T-helper 1 cell (primary cell): ENCODE data around the gene RNLS.

ENCODE experiments used
- DNase-seq, 5 donors: peaks; one replicate each; pipeline ENCODE4 v3.0.0-alpha.2; 2012 to 2020

The RNLS gene

GRCh38 chr10:88551246-88551645 is 31.9 kb downstream of the RNLS start:
- no peak for DNase-seq

GRCh38 chr10:88546497-88546896 is 36.6 kb downstream of the RNLS start:
- DNase-seq: no peak

GRCh38 chr10:88545359-88545758 is 37.8 kb downstream of the RNLS start:
- DNase-seq: no peak

GRCh38 chr10:88544140-88544870 is 38.8 kb downstream of the RNLS start:
- DNase-seq: no peak

GRCh38 chr10:88542522-88542921 is 40.6 kb downstream of the RNLS start:
- no peak for DNase-seq

- DNase-seq: no peak
Measured at GRCh38 chr10:88541116-88541626, 41.9 kb downstream of the RNLS start.

- no peak for DNase-seq
Measured at GRCh38 chr10:88540351-88540750, 42.8 kb downstream of the RNLS start.

GRCh38 chr10:88538048-88538447 is 45.1 kb downstream of the RNLS start:
- no peak for DNase-seq

GRCh38 chr10:88537322-88537721 is 45.8 kb downstream of the RNLS start:
- no peak for DNase-seq

GRCh38 chr10:88536437-88536836 is 46.7 kb downstream of the RNLS start:
- DNase-seq: no peak

GRCh38 chr10:88534072-88534665 is 48.9 kb downstream of the RNLS start:
- DNase-seq: no peak

- no peak for DNase-seq
Measured at GRCh38 chr10:88531392-88532052, 51.6 kb downstream of the RNLS start.

GRCh38 chr10:88530629-88531391 is 52.3 kb downstream of the RNLS start:
- DNase-seq: no peak

GRCh38 chr10:88530093-88530492 is 53.0 kb downstream of the RNLS start:
- DNase-seq: no peak

- no peak for DNase-seq
Measured at GRCh38 chr10:88528806-88529570, 54.1 kb downstream of the RNLS start.

- no peak for DNase-seq
Measured at GRCh38 chr10:88528201-88528600, 54.9 kb downstream of the RNLS start.

GRCh38 chr10:88527245-88527644 is 55.9 kb downstream of the RNLS start:
- no peak for DNase-seq

GRCh38 chr10:88526501-88527105 is 56.5 kb downstream of the RNLS start:
- DNase-seq: no peak

- DNase-seq: no peak
Measured at GRCh38 chr10:88525371-88526069, 57.6 kb downstream of the RNLS start.

- no peak for DNase-seq
Measured at GRCh38 chr10:88523739-88524400, 59.2 kb downstream of the RNLS start.

GRCh38 chr10:88522715-88523114 is 60.4 kb downstream of the RNLS start:
- no peak for DNase-seq
